Measurements from ENCODE around the gene CDC42EP3.

GRCh38 chr2:37600735-37601134 is 70.7 kb downstream of the CDC42EP3 start:
- TF ChIP-seq CTCF (IDR thresholded peaks at IDR 0.05), result no peak
- no peak for TF ChIP-seq EZH2 (IDR thresholded peaks at IDR 0.05; ENCODE audit: borderline replicate concordance, insufficient read depth, low read depth, low read length, poor library complexity, severe bottlenecking)
